Measurements from ENCODE around the gene DAB2IP.

Gene DAB2IP

GRCh38 chr9:121674017-121674416, 22.6 kb downstream of the DAB2IP start:
- Histone ChIP-seq H3K4me3 (ENCODE audit: low read length) (no peak overlapping the region), H3K9me3 (ENCODE audit: control insufficient read depth, insufficient read depth, low read length) (no peaks in the 10 kb centered on the region)
- no CpG with 5 or more reads among the region's 8 CpGs for WGBS (ENCODE audit: insufficient coverage, insufficient read length)

GRCh38 chr9:121674952-121675351, 23.5 kb downstream of the DAB2IP start:
- H3K27me3 ChIP-seq (ENCODE audit: control insufficient read depth, insufficient read depth, low read length): no peaks in the 10 kb centered on the region
- no peaks in the 10 kb centered on the region for H3K36me3 ChIP-seq (ENCODE audit: control insufficient read depth, insufficient read depth, low read length)
- WGBS (ENCODE audit: insufficient coverage, insufficient read length): no CpG with 5 or more reads among the region's 6 CpGs
- H3K4me3 ChIP-seq (ENCODE audit: low read length): no peak overlapping the region
- H3K27ac ChIP-seq (ENCODE audit: low read length): no peak overlapping the region
- peaks cover 11% of the 10 kb centered on the region for H3K4me1 ChIP-seq (ENCODE audit: control insufficient read depth, insufficient read depth, low read length)
- DNase-seq (ENCODE audit: low read depth, low spot score): no peak
- H3K9me3 ChIP-seq (ENCODE audit: control insufficient read depth, insufficient read depth, low read length): no peaks in the 10 kb centered on the region

More at GRCh38 chr9:121674017-121674416, 22.6 kb downstream of the DAB2IP start:
- no peak for DNase-seq (ENCODE audit: low read depth, low spot score)
- Histone ChIP-seq H3K27ac (ENCODE audit: low read length) (no peak overlapping the region), H3K36me3 (ENCODE audit: control insufficient read depth, insufficient read depth, low read length) (no peaks in the 10 kb centered on the region), H3K27me3 (ENCODE audit: control insufficient read depth, insufficient read depth, low read length) (no peaks in the 10 kb centered on the region), H3K4me1 (ENCODE audit: control insufficient read depth, insufficient read depth, low read length) (peaks cover 11% of the 10 kb centered on the region)

GRCh38 chr9:121675381-121675780, 23.9 kb downstream of the DAB2IP start:
- no peak for DNase-seq (ENCODE audit: low read depth, low spot score)
- Histone ChIP-seq H3K27ac (ENCODE audit: low read length) (no peak overlapping the region), H3K4me3 (ENCODE audit: low read length) (no peak overlapping the region), H3K9me3 (ENCODE audit: control insufficient read depth, insufficient read depth, low read length) (no peaks in the 10 kb centered on the region), H3K27me3 (ENCODE audit: control insufficient read depth, insufficient read depth, low read length) (no peaks in the 10 kb centered on the region), H3K36me3 (ENCODE audit: control insufficient read depth, insufficient read depth, low read length) (no peaks in the 10 kb centered on the region), H3K4me1 (ENCODE audit: control insufficient read depth, insufficient read depth, low read length) (peaks cover 11% of the 10 kb centered on the region)
- WGBS (ENCODE audit: insufficient coverage, insufficient read length): no CpG with 5 or more reads among the region's 6 CpGs

GRCh38 chr9:121675969-121676822, 24.8 kb downstream of the DAB2IP start:
- H3K9me3 ChIP-seq (ENCODE audit: control insufficient read depth, insufficient read depth, low read length): no peaks in the 10 kb centered on the region
- no peak overlapping the region for H3K27ac ChIP-seq (ENCODE audit: low read length)
- DNase-seq (ENCODE audit: low read depth, low spot score): no peak
- H3K36me3 ChIP-seq (ENCODE audit: control insufficient read depth, insufficient read depth, low read length): no peaks in the 10 kb centered on the region
- no CpG with 5 or more reads among the region's 16 CpGs for WGBS (ENCODE audit: insufficient coverage, insufficient read length)
- no peaks in the 10 kb centered on the region for H3K27me3 ChIP-seq (ENCODE audit: control insufficient read depth, insufficient read depth, low read length)
- no peak overlapping the region for H3K4me3 ChIP-seq (ENCODE audit: low read length)
- H3K4me1 ChIP-seq (ENCODE audit: control insufficient read depth, insufficient read depth, low read length): peaks cover 11% of the 10 kb centered on the region

GRCh38 chr9:121676926-121677325, 25.5 kb downstream of the DAB2IP start:
- no peak overlapping the region for H3K4me3 ChIP-seq (ENCODE audit: low read length)
- no CpG with 5 or more reads among the region's 4 CpGs for WGBS (ENCODE audit: insufficient coverage, insufficient read length)
- DNase-seq (ENCODE audit: low read depth, low spot score): no peak
- peaks cover 11% of the 10 kb centered on the region for H3K4me1 ChIP-seq (ENCODE audit: control insufficient read depth, insufficient read depth, low read length)
- H3K27me3 ChIP-seq (ENCODE audit: control insufficient read depth, insufficient read depth, low read length): no peaks in the 10 kb centered on the region
- no peaks in the 10 kb centered on the region for H3K9me3 ChIP-seq (ENCODE audit: control insufficient read depth, insufficient read depth, low read length)
- 0 out of 2 replicates have a peak, but pooled peaks cover under 1% of the 10 kb centered on the region for H3K36me3 ChIP-seq (ENCODE audit: control insufficient read depth, insufficient read depth, low read length)
- H3K27ac ChIP-seq (ENCODE audit: low read length): no peak overlapping the region

GRCh38 chr9:121678501-121679022, 27.1 kb downstream of the DAB2IP start:
- Histone ChIP-seq H3K4me1 (ENCODE audit: control insufficient read depth, insufficient read depth, low read length) (peaks cover 11% of the 10 kb centered on the region), H3K36me3 (ENCODE audit: control insufficient read depth, insufficient read depth, low read length) (0 out of 2 replicates have a peak, but pooled peaks cover 2% of the 10 kb centered on the region), H3K4me3 (ENCODE audit: low read length) (no peak overlapping the region), H3K27me3 (ENCODE audit: control insufficient read depth, insufficient read depth, low read length) (no peaks in the 10 kb centered on the region), H3K27ac (ENCODE audit: low read length) (no peak overlapping the region), H3K9me3 (ENCODE audit: control insufficient read depth, insufficient read depth, low read length) (no peaks in the 10 kb centered on the region)
- no peak for DNase-seq (ENCODE audit: low read depth, low spot score)
- no CpG with 5 or more reads among the region's 22 CpGs for WGBS (ENCODE audit: insufficient coverage, insufficient read length)

GRCh38 chr9:121679901-121680635, 28.6 kb downstream of the DAB2IP start:
- Histone ChIP-seq H3K27ac (ENCODE audit: low read length) (no peak overlapping the region), H3K4me3 (ENCODE audit: low read length) (no peak overlapping the region), H3K27me3 (ENCODE audit: control insufficient read depth, insufficient read depth, low read length) (no peaks in the 10 kb centered on the region), H3K4me1 (ENCODE audit: control insufficient read depth, insufficient read depth, low read length) (peaks cover 6% of the 10 kb centered on the region), H3K9me3 (ENCODE audit: control insufficient read depth, insufficient read depth, low read length) (no peaks in the 10 kb centered on the region), H3K36me3 (ENCODE audit: control insufficient read depth, insufficient read depth, low read length) (0 out of 2 replicates have a peak, but pooled peaks cover 2% of the 10 kb centered on the region)
- no CpG with 5 or more reads among the region's 7 CpGs for WGBS (ENCODE audit: insufficient coverage, insufficient read length)
- DNase-seq (ENCODE audit: low read depth, low spot score): no peak

- Histone ChIP-seq H3K36me3 (ENCODE audit: control insufficient read depth, insufficient read depth, low read length) (0 out of 2 replicates have a peak, but pooled peaks cover 2% of the 10 kb centered on the region), H3K4me1 (ENCODE audit: control insufficient read depth, insufficient read depth, low read length) (peaks cover 1% of the 10 kb centered on the region; the same call in 1 of the 2 replicates), H3K9me3 (ENCODE audit: control insufficient read depth, insufficient read depth, low read length) (no peaks in the 10 kb centered on the region), H3K27ac (ENCODE audit: low read length) (no peak overlapping the region), H3K4me3 (ENCODE audit: low read length) (no peak overlapping the region), H3K27me3 (ENCODE audit: control insufficient read depth, insufficient read depth, low read length) (no peaks in the 10 kb centered on the region)
- no peak for DNase-seq (ENCODE audit: low read depth, low spot score)
- WGBS (ENCODE audit: insufficient coverage, insufficient read length): no CpG with 5 or more reads among the region's 7 CpGs
Measured at GRCh38 chr9:121681404-121681803, 30.0 kb downstream of the DAB2IP start.

GRCh38 chr9:121682201-121682600, 30.8 kb downstream of the DAB2IP start:
- H3K36me3 ChIP-seq (ENCODE audit: control insufficient read depth, insufficient read depth, low read length): 0 out of 2 replicates have a peak, but pooled peaks cover 2% of the 10 kb centered on the region
- no peaks in the 10 kb centered on the region for H3K27me3 ChIP-seq (ENCODE audit: control insufficient read depth, insufficient read depth, low read length)
- peaks cover 1% of the 10 kb centered on the region; the same call in 1 of the 2 replicates for H3K4me1 ChIP-seq (ENCODE audit: control insufficient read depth, insufficient read depth, low read length)
- H3K9me3 ChIP-seq (ENCODE audit: control insufficient read depth, insufficient read depth, low read length): no peaks in the 10 kb centered on the region
- no peak overlapping the region for H3K4me3 ChIP-seq (ENCODE audit: low read length)
- no peak overlapping the region for H3K27ac ChIP-seq (ENCODE audit: low read length)
- DNase-seq (ENCODE audit: low read depth, low spot score): no peak
- WGBS (ENCODE audit: insufficient coverage, insufficient read length): no CpG with 5 or more reads among the region's 6 CpGs

- Histone ChIP-seq H3K4me3 (ENCODE audit: low read length) (no peak overlapping the region), H3K4me1 (ENCODE audit: control insufficient read depth, insufficient read depth, low read length) (peaks cover 1% of the 10 kb centered on the region; the same call in 1 of the 2 replicates), H3K9me3 (ENCODE audit: control insufficient read depth, insufficient read depth, low read length) (no peaks in the 10 kb centered on the region), H3K36me3 (ENCODE audit: control insufficient read depth, insufficient read depth, low read length) (0 out of 2 replicates have a peak, but pooled peaks cover 2% of the 10 kb centered on the region), H3K27me3 (ENCODE audit: control insufficient read depth, insufficient read depth, low read length) (no peaks in the 10 kb centered on the region), H3K27ac (ENCODE audit: low read length) (no peak overlapping the region)
- DNase-seq (ENCODE audit: low read depth, low spot score): no peak
- WGBS (ENCODE audit: insufficient coverage, insufficient read length): no CpG with 5 or more reads among the region's 5 CpGs
Measured at GRCh38 chr9:121682926-121683515, 31.6 kb downstream of the DAB2IP start.
